Breast epithelium (tissue), 3 donors: ENCODE results near the gene C1QTNF4.

Source experiments
- POLR2A ChIP-seq: fragments of 450-650 bp; IDR thresholded peaks from one replicate; pipeline ENCODE4 v1.6.1; 2016; ENCODE audit warnings: antibody characterized with exemption, mild to moderate bottlenecking, moderate library complexity
- POLR2AphosphoS5 ChIP-seq, 3 donors: sonication (generic); formaldehyde crosslinking; IDR thresholded peaks; one replicate each; pipeline ENCODE4 v1.6.1; 2017; ENCODE audit warnings: antibody characterized with exemption in 3 of 3

GRCh38 chr11:47607380-47607779 lies 13.2 kb upstream of the C1QTNF4 start:
- TF ChIP-seq POLR2A (no peak), POLR2AphosphoS5 (IDR thresholded peaks at IDR 0.05) (no peak)
